Embryonic facial prominence (tissue), 1 donor: Measurements from ENCODE around the gene BHLHA9.
"Not testable (repeated sequence)": the region's sequence is repeated elsewhere in the genome, so short reads cannot be mapped to it uniquely, and the experiment has no call there.

Source experiments
- DNase-seq: peaks from one replicate; pipeline ENCODE4 v3.0.0-alpha.2; 2016; ENCODE audit errors: extremely low spot score

BHLHA9 gene

GRCh38 chr17:1270210-1271029 lies at the start of gene BHLHA9:
TSS of gene BHLHA9 (plus strand) at chr17:1270444. CDS start at chr17:1270564, 120 bp downstream.
- no peak for DNase-seq

GRCh38 chr17:1221209-1221608 lies 49.0 kb upstream of the BHLHA9 start:
- no peak for DNase-seq

GRCh38 chr17:1222321-1222720 lies 47.9 kb upstream of the BHLHA9 start:
- DNase-seq: no peak

GRCh38 chr17:1223662-1224061 lies 46.6 kb upstream of the BHLHA9 start:
- DNase-seq: no peak

- no peak for DNase-seq
These were observed 45.9 kb upstream of the BHLHA9 start for GRCh38 chr17:1224330-1224729.

- no peak for DNase-seq
These were observed 43.9 kb upstream of the BHLHA9 start for GRCh38 chr17:1226308-1226707.

GRCh38 chr17:1227365-1227764 lies 42.9 kb upstream of the BHLHA9 start:
- no peak for DNase-seq

GRCh38 chr17:1227917-1228780 lies 42.1 kb upstream of the BHLHA9 start:
- DNase-seq: no peak

- no peak for DNase-seq
These were observed 41.4 kb upstream of the BHLHA9 start for GRCh38 chr17:1228781-1229348.

GRCh38 chr17:1229349-1229899 lies 40.8 kb upstream of the BHLHA9 start:
- no peak for DNase-seq

- no peak for DNase-seq
These were observed 40.2 kb upstream of the BHLHA9 start for GRCh38 chr17:1229900-1230501.

GRCh38 chr17:1231456-1231855 lies 38.8 kb upstream of the BHLHA9 start:
- DNase-seq: no peak

- DNase-seq: no peak
These were observed 37.9 kb upstream of the BHLHA9 start for GRCh38 chr17:1232331-1232730.

GRCh38 chr17:1232786-1233185 lies 37.5 kb upstream of the BHLHA9 start:
- no peak for DNase-seq

- no peak for DNase-seq
These were observed 35.8 kb upstream of the BHLHA9 start for GRCh38 chr17:1234455-1234854.

- DNase-seq: no peak
These were observed 32.8 kb upstream of the BHLHA9 start for GRCh38 chr17:1237471-1237870.

- DNase-seq: no peak
These were observed 31.0 kb upstream of the BHLHA9 start for GRCh38 chr17:1239210-1239609.

- DNase-seq: not testable (repeated sequence)
These were observed 29.8 kb upstream of the BHLHA9 start for GRCh38 chr17:1240426-1240825.

- no peak for DNase-seq
These were observed 28.3 kb upstream of the BHLHA9 start for GRCh38 chr17:1241929-1242328.

GRCh38 chr17:1244606-1245012 lies 25.6 kb upstream of the BHLHA9 start:
- no peak for DNase-seq

GRCh38 chr17:1251866-1252608 lies 18.2 kb upstream of the BHLHA9 start:
- no peak for DNase-seq
